SK-N-SH (cell line): ENCODE measurements around the gene NUP42.

Experiments
- CHD2 ChIP-seq: fragments of 150-350 bp; IDR thresholded peaks from 2 replicates; pipeline ENCODE4 v1.6.1; 2018; ENCODE audit warnings: low read length; ENCODE audit not compliant: partially characterized antibody
- ELF1 ChIP-seq: IDR thresholded peaks from 2 replicates; pipeline ENCODE4 v1.4.0; 2012
- EP300 ChIP-seq, 2 experiments: IDR thresholded peaks; 2 replicates each; pipeline versions ENCODE4 v1.4.0 to v1.6.1; 2012; ENCODE audit warnings: borderline replicate concordance in 1 of 2, low read depth in 1 of 2, low read length in 1 of 2
- FOXM1 ChIP-seq: IDR thresholded peaks from 2 replicates; pipeline ENCODE4 v1.4.0; 2012; ENCODE audit warnings: low read depth, mild to moderate bottlenecking
- MEF2A ChIP-seq: IDR thresholded peaks from 2 replicates; pipeline ENCODE4 v1.4.0; 2012; ENCODE audit warnings: low read depth, borderline replicate concordance
- YY1 ChIP-seq: IDR thresholded peaks from 2 replicates; pipeline ENCODE4 v1.4.0; 2012; ENCODE audit warnings: low read depth, mild to moderate bottlenecking
- TF ChIP-seq, protein P1 (sequence below): fragments of 200-600 bp; sonication (generic); IDR thresholded peaks from 2 replicates; pipeline ENCODE4 v1.6.1; 2017; ENCODE audit warnings: antibody characterized with exemption, mild to moderate bottlenecking, moderate library complexity
- TF ChIP-seq, protein P2 (sequence below): IDR thresholded peaks from 2 replicates; pipeline ENCODE4 v1.4.0; 2012; ENCODE audit warnings: low read depth, borderline replicate concordance

DNA sequence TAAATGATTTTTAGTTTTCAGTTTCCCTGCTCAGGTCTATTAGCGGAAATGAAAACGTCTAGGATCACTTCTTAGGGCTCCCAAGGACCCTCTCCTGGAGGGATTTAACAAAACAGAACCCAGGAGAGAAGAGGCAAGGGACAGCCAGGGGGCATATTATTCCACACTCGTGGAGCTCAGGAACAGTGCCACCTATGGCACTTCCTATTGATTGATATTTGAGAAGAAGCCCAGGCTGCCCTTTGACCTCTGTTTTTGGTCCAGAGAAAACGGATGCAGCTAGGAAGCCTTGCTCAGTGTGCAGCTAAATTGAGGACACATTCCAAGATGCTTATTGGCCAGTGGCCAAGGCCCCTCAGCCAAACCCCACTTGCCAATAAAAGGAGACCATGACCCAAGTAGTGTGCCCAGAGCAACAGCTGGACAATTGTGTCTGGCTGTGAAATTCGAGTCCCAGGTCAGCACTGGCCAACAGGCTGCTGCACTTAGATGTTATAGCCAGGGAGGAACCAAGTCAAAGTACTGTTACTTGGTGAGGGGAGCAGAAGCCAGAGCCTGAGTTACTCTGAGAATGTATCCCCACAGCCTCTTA lies 40.7 kb downstream of the NUP42 start:
- TF ChIP-seq ELF1 (no peak), YY1 (no peak), FOXM1 (no peak), EP300 (IDR thresholded peaks at IDR 0.05; ENCODE audit: borderline replicate concordance in 1 of 2, low read depth in 1 of 2, low read length in 1 of 2) (no peak), CHD2 (no peak), MEF2A (no peak)
- TF ChIP-seq, protein P1, sequence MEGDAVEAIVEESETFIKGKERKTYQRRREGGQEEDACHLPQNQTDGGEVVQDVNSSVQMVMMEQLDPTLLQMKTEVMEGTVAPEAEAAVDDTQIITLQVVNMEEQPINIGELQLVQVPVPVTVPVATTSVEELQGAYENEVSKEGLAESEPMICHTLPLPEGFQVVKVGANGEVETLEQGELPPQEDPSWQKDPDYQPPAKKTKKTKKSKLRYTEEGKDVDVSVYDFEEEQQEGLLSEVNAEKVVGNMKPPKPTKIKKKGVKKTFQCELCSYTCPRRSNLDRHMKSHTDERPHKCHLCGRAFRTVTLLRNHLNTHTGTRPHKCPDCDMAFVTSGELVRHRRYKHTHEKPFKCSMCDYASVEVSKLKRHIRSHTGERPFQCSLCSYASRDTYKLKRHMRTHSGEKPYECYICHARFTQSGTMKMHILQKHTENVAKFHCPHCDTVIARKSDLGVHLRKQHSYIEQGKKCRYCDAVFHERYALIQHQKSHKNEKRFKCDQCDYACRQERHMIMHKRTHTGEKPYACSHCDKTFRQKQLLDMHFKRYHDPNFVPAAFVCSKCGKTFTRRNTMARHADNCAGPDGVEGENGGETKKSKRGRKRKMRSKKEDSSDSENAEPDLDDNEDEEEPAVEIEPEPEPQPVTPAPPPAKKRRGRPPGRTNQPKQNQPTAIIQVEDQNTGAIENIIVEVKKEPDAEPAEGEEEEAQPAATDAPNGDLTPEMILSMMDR, result no peak
- TF ChIP-seq, protein P2, sequence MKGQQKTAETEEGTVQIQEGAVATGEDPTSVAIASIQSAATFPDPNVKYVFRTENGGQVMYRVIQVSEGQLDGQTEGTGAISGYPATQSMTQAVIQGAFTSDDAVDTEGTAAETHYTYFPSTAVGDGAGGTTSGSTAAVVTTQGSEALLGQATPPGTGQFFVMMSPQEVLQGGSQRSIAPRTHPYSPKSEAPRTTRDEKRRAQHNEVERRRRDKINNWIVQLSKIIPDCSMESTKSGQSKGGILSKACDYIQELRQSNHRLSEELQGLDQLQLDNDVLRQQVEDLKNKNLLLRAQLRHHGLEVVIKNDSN, result no peak
